Stimulated activated CD4-positive, alpha-beta T cell treated with anti-CD3 and anti-CD28 coated beads, Interleukin-4, amount 100 ng/mL, for 1 hour (primary cell): ENCODE measurements around the gene LAMC1.
"Not testable (repeated sequence)": the region's sequence is repeated elsewhere in the genome, so short reads cannot be mapped to it uniquely, and the experiment has no call there.

Experiments used
- DNase-seq: peaks from one replicate; pipeline ENCODE4 v3.0.0-alpha.2; 2020

The LAMC1 gene

DNA sequence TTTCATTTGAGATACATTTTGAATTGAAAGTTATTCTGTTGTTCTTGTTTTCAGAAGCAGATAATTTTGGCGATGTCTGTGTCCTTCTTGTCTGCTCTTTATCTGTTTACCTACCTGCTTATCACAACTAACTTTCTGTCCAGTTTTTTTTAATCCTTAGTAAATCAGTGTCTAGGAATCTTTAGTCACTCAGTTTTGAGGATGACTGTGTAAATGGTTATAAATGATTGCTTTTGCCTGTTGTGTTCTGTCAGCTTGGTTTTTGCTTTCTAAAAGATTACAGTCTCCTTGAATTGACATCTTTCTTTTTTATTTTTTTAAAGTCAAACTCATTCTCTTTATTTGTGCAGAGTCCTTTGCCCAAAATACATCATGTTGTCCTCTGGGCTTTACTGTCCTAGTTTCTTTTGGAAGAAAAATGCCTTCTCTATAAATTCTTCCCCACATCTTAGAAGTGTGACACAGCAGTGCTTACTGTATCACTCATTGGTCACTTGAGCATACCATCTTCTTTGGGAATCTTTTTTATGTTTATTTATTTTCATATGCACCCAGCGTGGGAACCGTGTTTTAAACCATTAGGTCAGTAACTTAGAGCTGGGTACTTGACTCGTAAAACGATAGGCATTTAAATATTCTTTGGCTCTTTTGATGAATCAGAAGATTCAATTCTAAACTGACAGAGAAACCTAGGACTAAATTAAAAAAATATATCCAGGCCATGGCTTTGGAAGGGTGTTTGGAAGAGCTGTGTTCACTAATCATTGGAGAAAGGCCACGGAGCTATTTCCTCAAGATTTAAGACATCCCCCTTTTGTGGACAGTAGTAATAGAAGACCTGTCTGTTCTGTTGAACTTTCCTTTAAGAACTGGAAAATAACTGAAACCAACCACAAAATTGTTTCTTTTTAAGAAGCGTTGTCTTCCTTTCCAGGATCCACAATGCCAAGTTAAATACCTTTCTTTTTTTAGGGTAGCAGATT, 20.9 kb downstream of the LAMC1 start:
- DNase-seq: no peak

DNA sequence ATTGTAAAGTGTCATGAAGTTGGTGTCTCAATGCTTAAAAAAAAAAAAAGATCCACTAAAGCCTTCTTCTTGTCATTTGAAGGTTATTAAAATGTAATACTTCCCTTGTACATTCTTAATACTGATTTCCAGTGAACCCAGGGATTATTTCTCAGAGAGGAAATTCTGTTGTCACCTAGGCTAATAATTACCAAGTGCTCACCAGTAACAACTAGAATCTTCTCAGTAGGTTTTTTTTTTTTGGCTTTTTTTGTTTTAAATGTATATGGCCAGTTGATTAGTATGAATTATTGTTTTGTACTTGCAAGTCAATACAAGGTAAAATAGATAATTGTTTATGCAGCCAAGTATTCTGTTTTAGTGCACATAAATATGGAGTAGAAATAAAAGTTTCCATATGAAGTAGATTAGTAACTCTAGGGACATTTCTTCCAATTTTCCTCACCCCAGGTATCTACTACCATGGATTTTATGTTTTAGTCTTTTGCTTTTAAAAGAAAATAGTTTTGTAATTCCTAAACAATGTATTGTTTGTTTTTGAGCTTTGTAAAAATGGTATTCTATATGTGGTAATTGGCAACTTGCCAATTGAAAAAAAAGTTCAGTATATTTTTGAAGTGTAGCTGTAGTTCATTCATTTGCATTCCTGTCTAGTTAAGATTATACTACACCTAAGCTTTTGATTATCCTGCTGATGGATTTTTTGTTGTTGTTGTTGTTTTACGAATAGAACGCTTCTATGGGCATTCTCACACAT, 21.9 kb downstream of the LAMC1 start:
- DNase-seq: no peak

DNA sequence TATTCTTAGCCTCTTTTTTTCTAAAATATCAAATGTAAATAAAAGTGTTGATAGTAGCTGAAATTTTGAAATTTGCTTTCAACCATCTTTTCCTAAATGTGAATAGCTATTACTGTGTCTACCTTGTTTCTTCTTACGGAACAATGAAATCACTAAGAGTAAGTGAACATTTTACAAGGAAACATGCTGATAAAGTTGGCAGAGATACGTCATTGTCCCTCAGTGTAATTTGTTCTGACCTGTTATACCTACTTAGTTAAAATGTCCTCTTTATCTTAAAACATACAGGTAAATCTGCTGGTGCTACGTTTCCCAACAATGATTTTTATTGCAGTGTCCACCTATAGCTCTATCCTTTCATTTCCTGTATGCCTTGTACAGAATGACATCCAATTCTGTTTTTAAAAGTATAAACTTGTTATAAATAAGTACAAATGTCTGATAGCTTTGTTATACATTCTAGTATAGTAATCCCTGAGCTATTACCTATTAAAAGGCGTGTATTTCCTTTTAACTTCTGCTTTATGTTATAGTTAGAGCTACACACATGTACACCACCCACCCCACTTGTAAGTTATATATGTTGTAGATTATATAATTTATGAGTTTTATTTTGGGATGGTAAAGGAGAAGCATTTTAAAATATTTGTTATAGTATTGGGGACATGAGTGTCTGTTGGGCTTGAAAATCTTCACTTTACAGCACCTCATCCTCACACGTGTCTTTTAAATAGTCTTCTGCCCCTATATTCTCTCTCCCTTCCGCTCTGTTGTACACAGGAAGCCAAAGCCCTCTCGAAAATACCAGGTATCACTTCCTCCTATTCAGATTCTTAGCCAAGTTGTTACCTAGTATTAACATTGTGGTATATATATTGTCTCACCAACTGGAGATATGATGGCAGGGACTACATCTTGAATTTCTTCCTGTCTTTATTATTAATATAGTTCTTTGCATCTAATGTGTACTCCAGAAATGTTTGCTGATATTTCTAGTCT, 25.2 kb downstream of the LAMC1 start:
- DNase-seq: no peak

DNA sequence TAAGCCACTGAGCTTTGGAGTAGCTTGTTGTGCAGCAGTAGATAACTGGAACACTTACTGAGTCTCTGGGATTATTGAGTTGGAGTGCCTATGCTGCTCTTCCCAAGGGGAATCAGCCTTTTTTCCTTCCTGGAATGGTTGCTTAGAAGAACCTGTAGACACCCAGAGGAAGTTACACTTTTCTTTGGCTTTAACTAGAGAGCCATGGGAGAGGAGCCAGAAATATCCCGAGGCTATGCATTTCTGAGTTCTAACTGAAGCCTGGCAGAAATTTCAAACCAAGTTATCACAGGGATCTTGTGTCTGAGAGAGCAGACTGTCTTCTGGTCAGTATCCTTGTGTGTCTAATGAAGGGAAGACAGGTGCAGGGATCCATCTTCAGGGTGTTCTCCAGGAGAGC, 28.3 kb downstream of the LAMC1 start:
- no peak for DNase-seq

DNA sequence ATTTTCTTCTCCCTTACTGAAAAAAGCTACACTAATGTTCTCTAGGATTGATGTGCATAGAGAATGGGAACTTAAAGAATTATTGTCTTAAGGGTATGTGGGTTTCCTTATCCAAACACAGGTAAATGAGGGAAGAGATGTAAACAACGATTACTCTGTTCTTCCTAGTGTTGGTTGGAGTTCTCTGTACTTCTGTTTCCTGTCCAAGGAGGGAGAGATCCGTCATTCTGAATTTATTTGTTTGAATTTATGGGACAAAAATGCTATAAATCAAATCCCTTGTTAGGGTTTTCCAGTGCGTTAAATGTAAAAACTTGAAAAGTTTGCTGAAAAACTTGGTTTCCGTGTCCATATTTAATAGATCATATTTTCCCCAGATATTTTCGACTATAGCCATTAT, 29.6 kb downstream of the LAMC1 start:
- no peak for DNase-seq

DNA sequence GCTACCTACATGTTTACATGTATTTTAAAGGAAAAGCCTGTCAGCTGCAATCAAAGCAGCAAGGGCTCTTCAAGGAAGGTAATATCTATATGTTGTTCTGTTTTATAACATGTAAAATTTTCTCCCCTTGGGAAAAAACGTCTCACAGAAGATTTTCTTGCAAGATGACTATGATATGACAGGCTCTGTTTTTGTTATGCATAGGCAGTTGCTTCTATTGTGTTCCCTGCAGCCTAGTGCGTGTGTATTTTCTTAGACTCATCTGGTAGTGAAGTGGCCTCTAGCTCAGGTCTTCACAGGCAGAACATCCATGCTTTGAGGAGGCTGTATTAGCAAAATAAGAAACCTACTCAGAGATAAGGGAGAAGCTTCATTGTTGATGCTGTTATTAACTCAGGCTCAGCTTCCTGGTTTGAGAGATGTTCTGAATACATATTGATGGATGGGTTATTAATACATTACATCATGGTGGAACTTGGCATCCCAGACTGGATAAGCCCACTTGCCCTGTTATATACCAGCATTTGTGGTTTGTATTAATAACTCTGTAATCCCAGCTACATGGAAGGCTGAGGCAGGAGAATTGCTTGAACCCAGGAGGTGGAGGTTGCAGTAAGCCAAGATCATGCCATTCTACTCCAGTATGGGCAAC, 35.8 kb downstream of the LAMC1 start:
- DNase-seq: no peak

DNA sequence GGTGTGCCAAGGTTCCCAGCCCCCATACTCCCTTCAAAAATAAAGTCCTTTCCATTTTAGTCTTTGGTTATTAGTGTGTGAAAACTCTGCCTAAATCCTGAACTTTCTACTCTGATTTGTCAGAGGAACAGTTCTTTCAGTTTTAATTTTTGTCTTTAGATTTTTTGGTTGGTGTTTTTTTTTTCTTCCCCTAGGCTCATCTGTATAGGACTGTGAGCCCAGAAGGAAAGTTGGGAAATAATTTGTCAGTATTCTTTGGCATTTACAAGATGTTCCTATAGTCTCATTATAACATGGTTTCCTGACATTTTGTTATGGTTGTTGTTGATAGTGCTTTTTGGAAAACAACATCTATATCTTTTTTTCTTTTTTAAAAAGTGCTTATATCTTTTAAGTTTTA, 38.0 kb downstream of the LAMC1 start:
- DNase-seq: no peak

DNA sequence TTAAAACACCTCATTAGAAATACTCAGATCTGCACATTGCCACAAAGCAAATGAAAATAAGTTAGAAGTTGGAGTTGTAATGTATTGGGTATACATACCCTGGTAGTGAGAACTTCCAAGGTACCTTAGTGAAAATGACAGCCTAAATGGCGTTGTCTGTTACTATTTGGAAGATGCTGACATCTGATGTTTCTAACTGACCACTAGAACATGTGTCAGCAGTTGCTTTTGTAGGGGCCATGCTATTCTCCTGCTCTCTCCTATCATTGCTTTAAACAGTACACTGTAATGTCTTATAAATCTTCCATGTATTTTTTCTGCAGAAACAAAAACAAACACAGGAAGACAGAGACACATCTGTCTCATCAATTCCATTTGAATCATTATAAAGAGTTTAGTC, 40.1 kb downstream of the LAMC1 start:
- no peak for DNase-seq

DNA sequence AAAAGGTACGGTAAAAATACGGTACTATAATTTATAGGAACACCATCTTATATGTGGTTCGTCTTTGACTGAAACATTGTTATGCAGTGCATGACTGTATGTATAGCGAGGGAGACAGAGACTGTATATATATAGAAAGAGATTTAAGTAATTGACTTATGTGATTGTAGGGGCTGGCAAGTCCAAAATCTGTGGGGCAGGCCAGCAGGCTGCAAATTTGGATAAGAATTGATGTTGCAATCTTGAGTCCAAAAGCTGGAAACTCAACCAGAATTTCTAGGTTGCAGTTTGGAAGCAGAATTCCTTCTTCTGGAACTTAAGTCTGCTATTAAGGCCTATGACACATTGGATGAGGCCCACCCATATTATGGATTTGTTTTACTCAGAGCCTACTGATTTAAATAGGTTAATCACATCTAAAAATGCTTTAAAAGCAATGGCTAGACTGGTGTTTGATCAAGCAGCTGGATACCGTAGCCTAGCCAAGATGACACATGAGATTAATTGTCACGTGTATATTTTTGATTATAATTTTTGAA, 42.0 kb downstream of the LAMC1 start:
- no peak for DNase-seq

DNA sequence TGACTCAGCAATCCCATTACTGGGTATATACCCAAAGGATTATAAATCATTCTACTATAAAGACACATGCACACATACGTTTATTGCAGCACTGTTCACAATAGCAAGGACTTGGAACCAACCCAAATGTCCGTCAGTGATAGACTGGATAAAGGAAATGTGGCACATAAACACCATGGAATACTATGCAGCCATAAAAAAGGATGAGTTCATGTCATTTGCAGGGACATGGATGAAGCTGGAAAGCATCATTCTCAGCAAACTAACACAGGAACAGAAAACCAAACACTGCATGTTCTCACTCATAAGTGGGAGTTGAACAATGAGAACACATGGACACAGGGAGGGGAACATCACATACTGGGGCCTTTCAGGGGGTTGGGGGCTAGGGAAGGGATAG, 43.2 kb downstream of the LAMC1 start:
- DNase-seq: not testable (repeated sequence)

DNA sequence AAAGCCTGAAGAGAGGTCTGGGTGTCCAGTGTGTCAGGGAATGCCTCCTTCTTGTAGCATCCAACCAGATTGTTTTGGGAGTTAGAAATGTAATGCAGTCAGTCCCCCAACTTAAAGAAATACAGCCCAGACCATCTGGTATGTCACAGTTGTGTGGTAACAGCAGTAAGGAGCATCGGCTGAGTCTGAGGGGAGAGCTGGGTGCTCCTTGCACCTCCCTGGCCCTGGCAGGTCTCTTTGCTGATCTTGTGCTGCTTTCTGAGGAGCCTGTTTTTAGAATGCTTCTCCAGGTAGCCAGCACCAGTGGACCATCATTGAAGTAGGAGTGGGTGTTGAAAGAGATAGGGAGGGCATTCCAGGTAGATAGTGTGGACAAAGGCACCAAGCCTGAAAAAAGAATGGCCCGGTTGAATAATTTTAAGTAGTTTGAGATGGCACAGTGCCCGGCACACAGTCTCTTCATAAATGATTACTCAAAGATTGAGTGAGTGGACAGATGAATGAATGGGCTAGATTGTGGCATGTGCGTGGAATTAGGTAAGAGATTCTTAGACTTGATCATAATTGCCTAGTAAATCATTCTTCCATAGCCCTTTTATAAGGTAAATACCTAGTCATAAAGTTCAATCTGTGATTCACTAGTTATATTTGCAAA, 46.5 kb downstream of the LAMC1 start:
- DNase-seq: no peak

DNA sequence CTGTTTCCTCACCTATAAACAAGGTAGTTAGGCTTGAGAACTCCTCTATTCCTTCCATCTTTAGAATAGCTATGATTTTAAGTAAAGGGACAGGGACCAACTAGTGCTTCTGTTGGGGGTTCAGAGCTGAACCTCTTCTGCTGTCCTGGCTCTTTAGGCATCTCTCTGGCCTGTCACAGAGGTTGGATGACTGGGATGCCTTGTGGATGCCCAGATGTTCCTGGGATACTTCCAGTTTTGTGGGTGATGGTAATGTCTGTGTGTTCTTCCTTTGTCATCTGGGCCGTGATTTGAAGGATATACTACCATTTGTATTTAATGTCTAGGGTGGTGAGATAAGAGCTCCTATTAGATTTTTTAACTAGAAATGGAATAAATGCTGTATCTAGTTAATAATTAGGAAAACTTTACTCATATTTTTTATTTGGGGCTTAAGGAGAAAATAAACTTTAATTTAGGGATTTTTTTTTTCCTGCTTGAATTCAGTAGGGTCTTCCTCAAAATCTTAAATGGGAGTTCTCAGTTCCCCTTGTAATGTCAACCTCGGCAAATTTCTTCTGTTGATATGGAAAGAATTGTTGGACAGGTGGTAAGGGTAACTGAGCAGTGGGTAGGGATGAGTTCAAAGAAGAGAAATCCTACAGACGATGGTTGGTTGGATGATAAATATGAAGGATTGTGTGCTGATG, 47.2 kb downstream of the LAMC1 start:
- DNase-seq: no peak

DNA sequence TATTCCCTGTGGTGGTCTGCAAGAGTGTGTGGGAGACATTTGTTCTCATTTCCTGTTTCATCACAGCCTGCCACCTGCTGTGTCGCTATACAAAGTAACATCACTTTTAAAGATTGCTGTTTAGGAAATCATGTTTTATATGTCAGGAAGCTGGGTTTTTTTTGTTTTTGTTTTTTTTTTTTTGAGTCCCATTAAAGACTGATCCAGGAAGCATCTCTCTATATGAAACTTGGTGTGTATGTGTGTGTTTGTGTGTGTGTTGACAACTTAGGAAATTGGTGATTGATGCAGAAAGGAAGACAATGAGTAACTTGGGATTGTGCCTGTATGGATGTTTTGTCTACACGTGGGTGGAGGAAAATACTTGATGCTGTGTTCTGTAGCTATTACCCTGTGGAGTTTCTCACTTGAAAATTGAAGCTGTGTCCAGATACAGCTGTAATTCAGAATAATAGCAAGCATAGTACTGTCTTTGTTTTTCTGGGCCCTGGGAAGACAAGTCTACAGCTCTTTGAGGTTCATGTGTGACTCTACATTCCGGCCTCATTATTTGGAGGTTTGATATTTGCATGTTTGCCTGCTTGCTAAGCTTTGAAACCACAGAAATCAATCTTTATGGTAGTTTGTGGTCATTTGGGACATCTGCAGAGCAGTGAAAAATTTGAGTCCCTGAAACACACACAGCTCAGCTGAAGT, 47.9 kb downstream of the LAMC1 start:
- no peak for DNase-seq

DNA sequence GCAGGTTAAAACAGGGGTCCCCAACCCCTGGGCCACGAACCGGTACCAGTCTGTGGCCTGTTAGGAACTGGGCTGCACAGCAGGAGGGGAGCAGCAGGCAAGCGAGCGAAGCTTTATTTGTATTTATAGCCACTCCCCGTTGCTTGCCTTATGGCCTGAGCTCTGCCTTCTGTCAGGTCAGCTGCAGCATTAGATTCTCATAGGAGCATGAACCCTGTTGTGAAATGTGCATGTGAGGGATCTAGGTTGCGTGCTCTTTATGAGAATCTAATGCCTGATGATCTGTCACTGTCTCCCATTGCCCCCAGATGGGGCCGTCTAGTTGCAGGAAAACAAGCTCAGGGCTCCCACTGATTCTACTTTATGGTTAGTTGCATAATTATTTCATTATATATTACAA, 49.4 kb downstream of the LAMC1 start:
- not testable (repeated sequence) for DNase-seq

DNA sequence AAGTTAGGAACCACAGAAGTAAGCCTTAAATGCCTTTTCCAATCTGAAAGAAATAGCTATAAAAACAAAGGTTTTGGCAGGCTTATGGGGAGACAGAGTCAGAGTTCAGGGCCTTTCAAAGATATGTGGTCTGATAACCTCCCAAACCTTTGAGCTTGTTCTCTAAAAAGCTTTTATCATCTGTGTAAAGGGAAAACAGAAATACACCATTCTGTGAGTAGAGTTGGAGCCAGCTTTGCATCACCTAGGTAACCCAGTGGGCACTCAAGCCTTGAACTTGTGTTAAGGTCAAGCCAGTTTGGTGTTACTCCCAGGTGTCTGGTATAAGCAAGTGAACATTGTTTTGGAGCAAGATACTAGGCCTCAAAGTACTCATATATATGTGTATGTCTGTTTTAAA, 50.1 kb downstream of the LAMC1 start:
- DNase-seq: no peak

DNA sequence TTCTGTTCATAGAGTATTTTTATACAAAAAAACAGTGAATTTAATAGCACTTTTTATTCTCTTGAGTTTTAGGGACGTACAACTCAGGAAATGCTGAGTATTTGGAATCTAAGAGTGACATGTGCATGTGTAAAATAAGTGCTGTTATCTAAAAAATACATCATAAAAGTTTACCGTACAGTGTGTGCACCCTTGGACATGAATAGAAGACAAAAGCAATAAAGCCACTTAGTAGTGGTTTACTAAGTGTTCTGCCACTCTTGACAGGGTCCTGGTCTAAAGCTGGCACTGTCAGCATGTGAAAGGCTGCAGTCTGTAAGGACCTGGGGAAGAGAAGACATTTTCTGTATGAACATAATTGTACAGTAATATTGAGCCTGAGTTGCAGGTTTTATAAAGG, 51.0 kb downstream of the LAMC1 start:
- DNase-seq: no peak

DNA sequence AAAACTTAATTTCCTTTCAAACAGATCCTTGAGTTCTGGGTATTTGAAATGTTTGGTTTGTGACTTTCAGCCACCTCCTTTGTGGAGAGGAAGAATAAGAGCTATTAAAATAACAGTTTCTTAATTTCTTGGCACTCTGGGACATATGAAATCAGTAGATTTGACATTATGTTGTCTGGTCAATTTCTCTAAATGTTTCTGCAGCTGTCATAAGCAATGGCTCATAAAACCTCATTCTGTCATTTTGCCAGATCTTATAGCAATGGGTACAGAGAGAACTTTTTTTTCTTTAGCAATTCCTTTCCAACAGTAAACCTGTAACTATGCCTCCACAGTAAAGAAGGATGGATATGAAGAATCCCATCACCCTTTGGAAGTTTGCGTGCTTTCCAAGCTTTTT, 52.6 kb downstream of the LAMC1 start:
- no peak for DNase-seq

DNA sequence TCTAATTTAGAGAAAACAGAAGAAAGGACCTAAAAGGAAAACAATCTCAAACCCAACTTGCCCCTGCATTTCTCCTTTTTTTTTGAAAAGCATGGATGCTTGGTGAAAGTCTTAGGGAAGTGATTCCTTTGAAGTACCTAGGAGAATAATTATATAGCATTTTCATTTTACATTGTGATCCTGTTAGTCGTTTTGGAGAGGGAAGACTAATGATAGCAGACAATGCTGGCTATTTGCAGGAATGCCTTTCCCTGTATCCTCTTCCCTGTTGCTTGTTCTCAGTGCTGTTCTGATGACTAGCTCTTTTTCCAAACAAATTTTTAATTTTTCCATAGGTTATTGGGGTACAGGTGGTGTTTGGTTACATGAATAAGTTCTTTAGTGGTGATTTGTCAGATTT, 53.9 kb downstream of the LAMC1 start:
- DNase-seq: no peak

DNA sequence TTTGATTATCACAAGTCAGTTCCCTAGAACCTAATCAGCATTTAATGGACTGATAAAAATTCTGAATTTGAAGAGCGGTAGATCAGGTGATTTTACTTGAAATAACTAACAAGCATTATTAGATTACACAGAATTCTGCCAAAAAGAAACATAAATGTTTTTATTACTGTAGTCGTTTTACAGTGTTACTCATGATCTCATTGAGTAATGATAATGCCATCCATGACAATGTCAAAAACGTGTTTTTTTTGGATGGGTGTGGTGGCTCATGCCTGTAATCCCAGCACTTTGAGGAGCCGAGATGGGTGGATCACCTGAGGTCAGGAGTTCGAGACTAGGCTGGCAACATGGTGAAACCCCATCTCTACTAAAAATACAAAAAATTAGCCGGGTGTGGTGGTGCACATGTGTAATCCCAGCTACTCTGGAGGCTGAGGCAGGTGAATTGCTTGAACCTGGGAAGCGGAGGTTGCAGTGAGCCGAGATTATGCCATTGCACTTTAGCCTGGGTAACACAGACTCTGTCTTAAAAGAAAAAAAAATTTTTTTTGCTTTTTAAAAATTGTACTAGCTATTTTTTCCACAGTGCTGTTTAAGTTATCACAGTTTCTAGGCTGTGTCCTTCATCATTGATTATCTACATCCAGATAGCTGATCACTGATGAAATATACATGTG, 56.6 kb downstream of the LAMC1 start:
- DNase-seq: no peak

DNA sequence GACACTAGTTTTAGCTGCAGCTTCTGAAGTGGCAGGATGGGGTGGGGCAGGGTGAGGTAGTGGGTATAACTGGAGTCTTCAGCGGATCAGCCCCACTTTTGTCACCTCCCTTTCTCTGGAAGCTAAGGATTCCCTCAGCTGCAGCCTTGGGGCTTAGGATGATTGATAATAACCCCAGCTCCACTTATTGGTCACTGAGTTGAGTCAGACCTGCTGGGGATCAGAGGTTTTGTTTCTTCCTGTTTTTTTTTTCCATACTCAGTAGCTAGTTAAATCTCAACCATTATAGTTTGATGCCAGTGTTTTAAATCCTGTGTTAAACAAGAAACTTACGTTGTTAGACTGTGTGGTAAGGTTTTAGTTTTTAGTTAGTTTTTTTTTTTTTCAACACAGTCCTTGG, 57.2 kb downstream of the LAMC1 start:
- DNase-seq: no peak
